H9 (cell line): Measurements from ENCODE around the gene TRABD. TPM values are rescaled to one million over a fixed set of nuclear protein-coding genes. Genes with fewer than 3 reads are reported as not detected.

Source experiments
- DNase-seq: peaks from one replicate; pipeline ENCODE4 v3.0.0-alpha.2; 2017
- H2AFZ ChIP-seq: one replicate; pipeline ENCODE4 v1.6.1; 2013; ENCODE audit warnings: mild to moderate bottlenecking, low read length, control low read depth, moderate library complexity
- H2AK5ac ChIP-seq: 2 replicates; pipeline ENCODE4 v1.6.1; 2013; ENCODE audit warnings: low read length, control low read depth, mixed read lengths; ENCODE audit not compliant: insufficient read length
- H2BK120ac ChIP-seq: one replicate; pipeline ENCODE4 v1.6.1; 2013; ENCODE audit warnings: low read depth, mild to moderate bottlenecking, low read length, control low read depth, inconsistent platforms; ENCODE audit not compliant: poor library complexity, severe bottlenecking
- H2BK12ac ChIP-seq: 2 replicates; pipeline ENCODE4 v1.6.1; 2013; ENCODE audit warnings: low read length, control low read depth, mixed read lengths, low read depth; ENCODE audit not compliant: insufficient read length
- H2BK15ac ChIP-seq: 2 replicates; pipeline ENCODE4 v1.6.1; 2013; ENCODE audit warnings: low read depth, low read length, control low read depth
- H2BK20ac ChIP-seq: one replicate; pipeline ENCODE4 v1.6.1; 2013; ENCODE audit warnings: low read depth, mild to moderate bottlenecking, low read length, control low read depth, inconsistent platforms; ENCODE audit not compliant: poor library complexity, severe bottlenecking
- H2BK5ac ChIP-seq: 2 replicates; pipeline ENCODE4 v1.6.1; 2013; ENCODE audit warnings: low read length, control low read depth, mixed read lengths; ENCODE audit not compliant: insufficient read length
- H3K14ac ChIP-seq: 2 replicates; pipeline ENCODE4 v1.6.1; 2013; ENCODE audit warnings: low read length, control low read depth; ENCODE audit not compliant: insufficient read depth
- H3K18ac ChIP-seq: 2 replicates; pipeline ENCODE4 v1.6.1; 2013; ENCODE audit warnings: low read depth, mild to moderate bottlenecking, mixed read lengths, low read length, control low read depth; ENCODE audit not compliant: insufficient read length
- H3K23ac ChIP-seq: 2 replicates; pipeline ENCODE4 v1.6.1; 2013; ENCODE audit warnings: low read length, control low read depth, mixed read lengths, low read depth; ENCODE audit not compliant: insufficient read length
- H3K23me2 ChIP-seq: 2 replicates; pipeline ENCODE4 v1.6.1; 2013; ENCODE audit warnings: low read depth, mild to moderate bottlenecking, mixed read lengths, low read length, control low read depth; ENCODE audit not compliant: insufficient read length, poor library complexity, severe bottlenecking
- H3K27ac ChIP-seq: 2 replicates; pipeline ENCODE4 v1.5.1; 2013; ENCODE audit warnings: low read length, control low read depth, mixed read lengths, low read depth; ENCODE audit not compliant: insufficient read length
- H3K27me3 ChIP-seq: 2 replicates; pipeline ENCODE4 v1.6.1; 2013; ENCODE audit warnings: low read length, control low read depth, inconsistent platforms; ENCODE audit not compliant: insufficient read depth
- H3K4ac ChIP-seq: 2 replicates; pipeline ENCODE4 v1.6.1; 2013; ENCODE audit warnings: low read depth, mild to moderate bottlenecking, control low read depth, inconsistent platforms, low read length, moderate library complexity
- H3K4me1 ChIP-seq: 2 replicates; pipeline ENCODE4 v1.6.1; 2013; ENCODE audit warnings: low read length, control low read depth, inconsistent platforms; ENCODE audit not compliant: insufficient read depth
- H3K4me2 ChIP-seq: 2 replicates; pipeline ENCODE4 v1.6.1; 2013; ENCODE audit warnings: low read length, control low read depth, mixed read lengths; ENCODE audit not compliant: insufficient read length, insufficient read depth
- H3K56ac ChIP-seq: 2 replicates; pipeline ENCODE4 v1.6.1; 2013; ENCODE audit warnings: low read depth, mild to moderate bottlenecking, mixed read lengths, low read length, control low read depth; ENCODE audit not compliant: insufficient read length
- H3K79me1 ChIP-seq: 2 replicates; pipeline ENCODE4 v1.6.1; 2013; ENCODE audit warnings: low read depth, mild to moderate bottlenecking, moderate library complexity, low read length, control low read depth, inconsistent platforms; ENCODE audit not compliant: insufficient read depth, poor library complexity, severe bottlenecking
- H3K79me2 ChIP-seq: 2 replicates; pipeline ENCODE4 v1.6.1; 2013; ENCODE audit warnings: low read length, control low read depth, inconsistent platforms; ENCODE audit not compliant: insufficient read depth
- H3K9ac ChIP-seq: 2 replicates; pipeline ENCODE4 v1.6.1; 2013; ENCODE audit warnings: low read length, control low read depth, mixed read lengths; ENCODE audit not compliant: insufficient read length; ENCODE audit errors: extremely low read depth
- H3K9me3 ChIP-seq: one replicate; pipeline ENCODE4 v1.6.1; 2013; ENCODE audit warnings: low read depth, low read length, inconsistent platforms; ENCODE audit not compliant: control insufficient read depth
- H3T11ph ChIP-seq: one replicate; pipeline ENCODE4 v1.6.1; 2013; ENCODE audit warnings: mild to moderate bottlenecking, low read length, control low read depth, inconsistent platforms
- H4K20me1 ChIP-seq: one replicate; pipeline ENCODE4 v1.6.1; 2013; ENCODE audit not compliant: control insufficient read depth, insufficient read length, insufficient read depth
- H4K5ac ChIP-seq: 2 replicates; pipeline ENCODE4 v1.6.1; 2013; ENCODE audit warnings: low read depth, mild to moderate bottlenecking, mixed read lengths, low read length, control low read depth; ENCODE audit not compliant: insufficient read length
- H4K8ac ChIP-seq: replicated peaks from 2 replicates; pipeline ENCODE4 v1.6.1; 2013; ENCODE audit warnings: low read length, control low read depth, mixed read lengths, low read depth; ENCODE audit not compliant: insufficient read length
- H4K91ac ChIP-seq: 2 replicates; pipeline ENCODE4 v1.6.1; 2013; ENCODE audit warnings: low read depth, mild to moderate bottlenecking, moderate library complexity, mixed read lengths, low read length, control low read depth; ENCODE audit not compliant: insufficient read length
- H3K27ac Mint-ChIP-seq, 3 experiments: 2 replicates in 2 of 3; 3 replicates in 1 of 3; pipeline ENCODE4 v1.8.0; 2020 to 2021; ENCODE audit warnings: mixed read lengths in 3 of 3, mild to moderate bottlenecking in 1 of 3, moderate library complexity in 1 of 3
- H3K27me3 Mint-ChIP-seq: 2 replicates; pipeline ENCODE4 v1.8.0; 2021; ENCODE audit warnings: low read depth, mild to moderate bottlenecking, moderate library complexity, mixed read lengths
- H3K36me3 Mint-ChIP-seq, 3 experiments: 2 replicates in 2 of 3; 3 replicates in 1 of 3; pipeline ENCODE4 v1.8.0; 2020 to 2021; ENCODE audit warnings: low read depth in 3 of 3, mixed read lengths in 3 of 3; ENCODE audit not compliant: insufficient read depth in 1 of 3
- H3K4me1 Mint-ChIP-seq, 2 experiments: 2 replicates each; pipeline ENCODE4 v1.8.0; 2020; ENCODE audit warnings: mixed read lengths in 2 of 2
- H3K4me3 Mint-ChIP-seq, 2 experiments: 2 replicates in 1 of 2; 3 replicates in 1 of 2; pipeline ENCODE4 v1.8.0; 2020 to 2021; ENCODE audit warnings: mild to moderate bottlenecking in 2 of 2, mixed read lengths in 2 of 2, moderate library complexity in 1 of 2
- H3K9me3 Mint-ChIP-seq, 2 experiments: 2 replicates in 1 of 2; 3 replicates in 1 of 2; pipeline ENCODE4 v1.8.0; 2020; ENCODE audit warnings: mild to moderate bottlenecking in 2 of 2, mixed read lengths in 2 of 2, moderate library complexity in 1 of 2
- WGBS: extraction: QIAGEN DNeasy Blood & Tissue Kit; methylation state at CpG from one replicate; pipeline ENCODE4 v1.1.7; 2013; ENCODE audit warnings: missing lambda C conversion rate, low lambda C conversion rate, mixed read lengths; ENCODE audit not compliant: insufficient read length; ENCODE audit errors: extremely low coverage; 5-methylcytosine and 5-hydroxymethylcytosine counted together
- total RNA-seq: library from RNA; stranded (reverse); gene quantifications from 2 replicates; pipeline ENCODE4 v1.2.1, GENCODE V29; 2021
- TF ChIP-seq, protein P1 (sequence below): fragments of 200-600 bp; sonication (generic); conservative IDR thresholded peaks from 3 replicates; pipeline ENCODE4 v1.8.0; 2021; ENCODE audit warnings: antibody characterized with exemption, mild to moderate bottlenecking

The TRABD gene
- total RNA-seq, 1 experiment from 2014 or later = 47.8 TPM

- Histone ChIP-seq H3T11ph (no peak overlapping the region), H4K91ac (no peak overlapping the region), H3K79me2 (peaks cover 5% of the 10 kb centered on the region; the same call in 1 of the 2 replicates), H3K23ac (no peak overlapping the region), H3K9ac (no peak overlapping the region), H3K4ac (no peak overlapping the region), H3K4me1 (no peaks in the 10 kb centered on the region), H3K23me2 (peaks cover 8% of the 10 kb centered on the region), H4K8ac (no peak overlapping the region), H2AFZ (no peak overlapping the region), H3K14ac (no peak overlapping the region), H2AK5ac (no peak overlapping the region), H3K56ac (no peak overlapping the region), H4K20me1 (no peaks in the 10 kb centered on the region), H2BK20ac (no peak overlapping the region), H3K27me3 (no peaks in the 10 kb centered on the region), H3K9me3 (no peaks in the 10 kb centered on the region), H2BK120ac (no peak overlapping the region), H3K27ac (no peak overlapping the region), H2BK12ac (no peak overlapping the region), H4K5ac (no peak overlapping the region), H3K4me2 (no peak overlapping the region), H2BK15ac (no peak overlapping the region), H3K79me1 (no peaks in the 10 kb centered on the region), H3K18ac (no peak overlapping the region), H2BK5ac (no peak overlapping the region)
- Mint-ChIP-seq H3K4me1 (peaks cover 7 to 22% of the 10 kb centered on the region in 2 experiments), H3K27me3 (no peaks in the 10 kb centered on the region; the same call in 1 of the 2 replicates), H3K36me3 (peaks cover 6 to 11% (median 7%) of the 10 kb centered on the region in 3 experiments), H3K27ac (no peak overlapping the region), H3K4me3 (peak overlapping the region; percentile 29 to 34; a peak in 3 of 5 replicates), H3K9me3 (no peaks in the 10 kb centered on the region)
- TF ChIP-seq, protein P1, sequence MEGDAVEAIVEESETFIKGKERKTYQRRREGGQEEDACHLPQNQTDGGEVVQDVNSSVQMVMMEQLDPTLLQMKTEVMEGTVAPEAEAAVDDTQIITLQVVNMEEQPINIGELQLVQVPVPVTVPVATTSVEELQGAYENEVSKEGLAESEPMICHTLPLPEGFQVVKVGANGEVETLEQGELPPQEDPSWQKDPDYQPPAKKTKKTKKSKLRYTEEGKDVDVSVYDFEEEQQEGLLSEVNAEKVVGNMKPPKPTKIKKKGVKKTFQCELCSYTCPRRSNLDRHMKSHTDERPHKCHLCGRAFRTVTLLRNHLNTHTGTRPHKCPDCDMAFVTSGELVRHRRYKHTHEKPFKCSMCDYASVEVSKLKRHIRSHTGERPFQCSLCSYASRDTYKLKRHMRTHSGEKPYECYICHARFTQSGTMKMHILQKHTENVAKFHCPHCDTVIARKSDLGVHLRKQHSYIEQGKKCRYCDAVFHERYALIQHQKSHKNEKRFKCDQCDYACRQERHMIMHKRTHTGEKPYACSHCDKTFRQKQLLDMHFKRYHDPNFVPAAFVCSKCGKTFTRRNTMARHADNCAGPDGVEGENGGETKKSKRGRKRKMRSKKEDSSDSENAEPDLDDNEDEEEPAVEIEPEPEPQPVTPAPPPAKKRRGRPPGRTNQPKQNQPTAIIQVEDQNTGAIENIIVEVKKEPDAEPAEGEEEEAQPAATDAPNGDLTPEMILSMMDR = peak; percentile 57
- no CpG with 5 or more reads among the region's 43 CpGs for WGBS
- peak; percentile 84 for DNase-seq
Observed at GRCh38 chr22:50190182-50190940, 4.6 kb downstream of the TRABD start.
